ENCODE data around the gene PKNOX2.
A peak's percentile ranks its signal among the peaks of the same experiment; 100 is the strongest.

PKNOX2 gene

DNA sequence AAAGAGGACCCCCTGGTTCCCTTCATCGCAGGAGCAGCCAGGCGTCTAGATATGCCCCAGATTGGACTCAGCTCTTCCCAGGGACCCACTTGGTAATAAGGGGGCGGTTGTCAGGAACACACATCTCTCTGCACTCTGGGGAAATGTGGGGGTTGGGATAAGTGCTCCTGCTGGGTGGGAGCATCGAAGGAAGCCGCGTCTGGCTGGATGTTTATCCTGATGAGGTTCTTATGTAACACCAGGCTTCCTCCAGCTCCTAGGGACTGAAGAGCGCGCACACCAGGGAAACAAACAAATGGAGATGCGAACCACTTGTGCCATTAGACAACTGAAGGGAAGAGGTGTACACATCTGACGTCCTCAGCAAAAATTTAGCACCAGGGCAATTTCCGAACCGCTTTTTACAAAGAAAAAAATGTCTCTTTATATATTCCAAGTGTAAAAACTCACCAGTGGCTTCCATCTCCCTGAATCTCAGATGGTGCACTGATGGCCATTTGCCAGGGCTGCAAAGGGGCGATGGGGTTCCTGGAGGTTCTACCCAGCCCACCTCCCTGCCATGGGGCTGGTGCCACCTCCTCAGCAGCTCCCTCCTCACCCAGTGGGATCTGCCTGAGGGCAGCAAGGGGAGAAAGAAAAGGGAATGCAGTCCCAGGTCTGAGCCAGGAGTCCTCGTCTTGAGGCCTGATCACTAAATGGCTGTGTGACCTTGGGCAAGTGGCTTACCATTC, 89.4 kb downstream of the PKNOX2 start:
- H3K4me3 ChIP-seq (replicated peaks in 1 of 2; ENCODE audit: low read depth in 2 of 2, low read length in 2 of 2), result no peak overlapping the region
- TF ChIP-seq, protein P1, sequence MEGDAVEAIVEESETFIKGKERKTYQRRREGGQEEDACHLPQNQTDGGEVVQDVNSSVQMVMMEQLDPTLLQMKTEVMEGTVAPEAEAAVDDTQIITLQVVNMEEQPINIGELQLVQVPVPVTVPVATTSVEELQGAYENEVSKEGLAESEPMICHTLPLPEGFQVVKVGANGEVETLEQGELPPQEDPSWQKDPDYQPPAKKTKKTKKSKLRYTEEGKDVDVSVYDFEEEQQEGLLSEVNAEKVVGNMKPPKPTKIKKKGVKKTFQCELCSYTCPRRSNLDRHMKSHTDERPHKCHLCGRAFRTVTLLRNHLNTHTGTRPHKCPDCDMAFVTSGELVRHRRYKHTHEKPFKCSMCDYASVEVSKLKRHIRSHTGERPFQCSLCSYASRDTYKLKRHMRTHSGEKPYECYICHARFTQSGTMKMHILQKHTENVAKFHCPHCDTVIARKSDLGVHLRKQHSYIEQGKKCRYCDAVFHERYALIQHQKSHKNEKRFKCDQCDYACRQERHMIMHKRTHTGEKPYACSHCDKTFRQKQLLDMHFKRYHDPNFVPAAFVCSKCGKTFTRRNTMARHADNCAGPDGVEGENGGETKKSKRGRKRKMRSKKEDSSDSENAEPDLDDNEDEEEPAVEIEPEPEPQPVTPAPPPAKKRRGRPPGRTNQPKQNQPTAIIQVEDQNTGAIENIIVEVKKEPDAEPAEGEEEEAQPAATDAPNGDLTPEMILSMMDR (IDR thresholded peaks at IDR 0.05; ENCODE audit: low read depth, low read length), result no peak
- DNase-seq (ENCODE audit: low read depth in 2 of 2), result no peak

DNA sequence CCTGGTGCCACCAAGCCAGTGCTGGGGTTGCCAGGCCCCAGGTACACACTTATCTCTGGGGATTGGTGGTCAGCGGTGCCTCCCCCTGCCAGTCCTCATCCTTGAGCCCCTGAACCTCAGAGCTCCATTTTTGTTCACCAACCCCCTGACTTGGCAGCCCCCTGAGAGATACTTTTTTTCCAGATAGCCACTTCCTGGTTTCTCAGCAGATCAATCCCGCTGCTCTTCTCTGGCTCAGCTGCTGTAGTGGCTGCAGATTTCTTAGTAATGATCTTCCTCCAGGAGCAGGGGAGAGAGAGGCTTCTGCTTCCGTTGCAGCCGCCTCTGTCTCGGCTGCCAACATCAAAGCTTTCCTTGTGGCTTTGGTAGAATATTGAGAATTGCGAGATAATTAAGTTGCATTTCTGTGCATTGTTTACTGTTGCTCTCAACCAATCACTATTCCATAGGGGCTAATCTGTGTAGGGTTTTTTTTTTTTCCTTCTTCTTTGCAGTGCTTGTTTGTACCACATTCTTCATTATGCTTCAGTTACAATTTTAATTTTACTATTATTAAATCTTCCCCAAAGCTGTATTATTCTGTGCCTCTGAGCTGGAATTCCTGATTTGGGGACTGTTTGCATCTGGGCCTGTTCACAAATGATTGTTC, 92.1 kb downstream of the PKNOX2 start:
- DNase-seq (ENCODE audit: low read depth in 2 of 2), result no peak
- no peak overlapping the region for H3K4me3 ChIP-seq (replicated peaks in 1 of 2; ENCODE audit: low read depth in 2 of 2, low read length in 2 of 2)
- TF ChIP-seq, protein P1 (IDR thresholded peaks at IDR 0.05; ENCODE audit: low read depth, low read length), result no peak

DNA sequence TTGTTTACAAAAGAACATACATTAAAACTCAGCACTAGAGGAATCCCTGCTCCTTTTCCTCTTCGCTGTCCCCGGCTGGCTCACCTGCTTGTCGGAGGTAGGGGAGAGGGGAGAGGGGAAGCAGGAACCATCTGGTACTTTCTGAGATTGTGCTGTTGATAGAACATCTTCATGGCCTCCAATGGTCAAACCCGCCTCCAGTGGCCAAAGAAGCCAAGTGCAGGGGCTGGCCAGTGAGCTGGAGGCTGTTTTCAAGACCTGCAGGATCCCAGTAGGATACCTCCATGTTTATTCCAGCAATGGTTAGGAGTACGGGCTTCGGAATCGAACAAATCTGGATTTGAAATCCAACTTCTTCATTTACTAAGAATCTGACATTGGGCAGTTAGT, 92.6 kb downstream of the PKNOX2 start:
- DNase-seq (ENCODE audit: low read depth in 2 of 2), result no peak
- TF ChIP-seq, protein P1 (IDR thresholded peaks at IDR 0.05; ENCODE audit: low read depth, low read length), result peak; percentile 41
- H3K4me3 ChIP-seq (replicated peaks in 1 of 2; ENCODE audit: low read depth in 2 of 2, low read length in 2 of 2), result no peak overlapping the region

DNA sequence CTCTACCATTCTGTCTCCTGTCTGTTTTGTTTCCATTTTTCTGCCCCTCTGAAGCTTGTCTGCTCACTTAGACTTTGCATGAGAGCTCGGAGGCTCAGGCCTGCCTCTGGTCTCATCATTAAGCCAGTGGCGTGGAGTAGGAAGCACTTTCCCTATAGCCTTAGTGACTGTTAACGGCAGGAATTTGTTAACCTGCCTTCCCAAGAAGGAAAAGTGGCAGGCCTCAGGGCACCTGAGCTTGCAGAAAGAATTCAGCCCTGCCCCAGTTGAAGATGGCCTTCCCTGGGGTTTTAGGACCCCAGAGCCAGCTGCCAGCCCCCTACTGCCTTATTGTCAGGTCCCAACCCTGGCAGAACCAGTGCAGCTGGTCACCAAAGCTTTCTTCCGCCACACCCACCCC, 93.2 kb downstream of the PKNOX2 start:
- TF ChIP-seq, protein P1 (IDR thresholded peaks at IDR 0.05; ENCODE audit: low read depth, low read length), result no peak

DNA sequence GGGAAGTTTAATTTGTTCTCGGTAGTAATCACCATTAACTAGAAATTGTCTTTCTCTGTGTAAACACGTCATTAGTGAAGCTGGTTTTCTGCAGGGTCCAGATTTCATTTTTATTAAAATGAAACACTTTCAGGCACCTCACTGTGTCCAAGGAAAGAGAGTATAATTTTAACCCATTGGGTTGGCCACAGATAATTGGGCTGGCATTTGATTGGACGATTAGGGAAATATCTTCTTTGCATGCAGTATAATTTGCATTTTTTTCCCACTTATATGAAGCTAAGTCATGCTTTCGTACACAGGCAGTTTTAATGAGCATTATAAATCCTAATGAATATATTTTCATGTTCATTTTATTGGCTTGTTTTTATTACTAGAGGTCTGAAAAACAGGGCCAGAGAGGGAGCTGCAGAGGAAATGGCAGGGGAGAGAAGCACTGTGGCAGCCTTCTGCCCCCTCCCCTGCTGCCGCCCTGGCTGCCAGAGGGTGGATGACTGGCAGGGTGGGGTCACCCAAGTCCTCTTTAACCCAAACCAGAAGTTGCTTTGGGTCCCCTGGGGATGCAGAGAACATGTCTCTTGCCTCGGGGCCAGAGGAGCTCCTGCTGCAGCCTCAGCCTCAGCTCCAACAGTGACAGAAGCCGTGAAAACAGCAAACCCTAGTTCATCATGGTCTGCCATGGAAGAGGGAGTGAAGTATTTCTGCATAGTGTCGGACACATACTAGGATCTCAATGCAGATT, 93.9 kb downstream of the PKNOX2 start:
- TF ChIP-seq, protein P1 (IDR thresholded peaks at IDR 0.05; ENCODE audit: low read depth, low read length), result no peak
- no peak for DNase-seq (ENCODE audit: low read depth in 2 of 2)
- no peak overlapping the region for H3K4me3 ChIP-seq (replicated peaks in 1 of 2; ENCODE audit: low read depth in 2 of 2, low read length in 2 of 2)

More for the DNA sequence above, 93.2 kb downstream of the PKNOX2 start:
- H3K4me3 ChIP-seq (replicated peaks in 1 of 2; ENCODE audit: low read depth in 2 of 2, low read length in 2 of 2), result no peak overlapping the region
- DNase-seq (ENCODE audit: low read depth in 2 of 2), result no peak

DNA sequence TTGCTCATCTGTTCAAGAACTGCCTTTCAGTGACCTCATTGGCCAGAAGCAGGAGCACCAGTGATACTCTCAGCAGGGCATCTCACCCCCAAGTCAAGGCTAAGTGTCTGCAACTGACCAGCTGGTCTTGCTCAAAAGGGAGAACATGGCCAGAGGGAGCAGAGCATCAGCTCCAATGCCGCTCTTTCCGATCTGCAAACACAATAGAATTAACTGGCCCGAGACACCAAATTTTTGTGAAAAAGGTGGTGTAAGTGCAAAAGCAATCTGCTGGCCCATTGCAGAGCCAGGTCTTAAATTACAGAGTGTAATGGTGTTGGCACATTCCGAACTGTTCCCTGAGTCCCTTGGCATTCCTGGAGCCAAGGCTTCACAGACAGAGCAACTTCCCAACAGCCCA, 97.0 kb downstream of the PKNOX2 start:
- H3K4me3 ChIP-seq (replicated peaks in 1 of 2; ENCODE audit: low read depth in 2 of 2, low read length in 2 of 2), result no peak overlapping the region
- TF ChIP-seq, protein P1 (IDR thresholded peaks at IDR 0.05; ENCODE audit: low read depth, low read length), result no peak
- no peak for DNase-seq (ENCODE audit: low read depth in 2 of 2)

Measured in cardiac fibroblast (primary cell).